WTC11 (cell line): ENCODE results near the gene WSCD2. TPM values are rescaled to one million over a fixed set of nuclear protein-coding genes. Genes with fewer than 3 reads are reported as not detected.

ENCODE experiments used
- ATAC-seq: fragments of 200-7000 bp; cut with Tn5 transposase; 2 replicates; pipeline ENCODE4 v1.10.0; 2021; ENCODE audit warnings: mild to moderate bottlenecking, moderate library complexity
- CTCF ChIA-PET: fragments of 300-600 bp; sonication (Branson Sonifier 250); formaldehyde crosslinking; loops from one replicate; lab custom pipeline; 2021; ENCODE audit warnings: antibody characterized with exemption; lab: Charles Lee
- POLR2A ChIA-PET: fragments of 350-600 bp; sonication (Branson Sonifier 250); formaldehyde crosslinking; loops from one replicate; lab custom pipeline; 2021; ENCODE audit warnings: antibody characterized with exemption; lab: Charles Lee
- DNase-seq: peaks from one replicate; pipeline ENCODE4 v3.0.0; 2021; ENCODE audit warnings: low spot score
- H3K27ac Mint-ChIP-seq: 2 replicates; pipeline ENCODE4 v1.8.0; 2021; ENCODE audit warnings: mixed read lengths
- H3K27me3 Mint-ChIP-seq: 2 replicates; pipeline ENCODE4 v1.8.0; 2021; ENCODE audit warnings: low read depth, mild to moderate bottlenecking, moderate library complexity, mixed read lengths
- H3K36me3 Mint-ChIP-seq: 2 replicates; pipeline ENCODE4 v1.8.0; 2021; ENCODE audit warnings: mixed read lengths
- H3K4me1 Mint-ChIP-seq: 2 replicates; pipeline ENCODE4 v1.8.0; 2022; ENCODE audit warnings: mixed read lengths
- H3K4me3 Mint-ChIP-seq: 2 replicates; pipeline ENCODE4 v1.8.0; 2021; ENCODE audit warnings: mild to moderate bottlenecking, moderate library complexity, mixed read lengths
- H3K9me3 Mint-ChIP-seq: 2 replicates; pipeline ENCODE4 v1.8.0; 2021; ENCODE audit warnings: mixed read lengths
- CDX4 ChIP-seq: fragments of 250-450 bp; sonication (Bioruptor Pico); IDR thresholded peaks from 2 replicates; pipeline ENCODE4 v1.9.0; 2021; ENCODE audit warnings: moderate library complexity, mild to moderate bottlenecking, inconsistent platforms, borderline replicate concordance
- CREM ChIP-seq: sonication (generic); formaldehyde crosslinking; IDR thresholded peaks from 2 replicates; pipeline ENCODE4 v1.8.1; 2022; ENCODE audit warnings: mild to moderate bottlenecking, missing genetic modification reagents, moderate library complexity
- E2F4 ChIP-seq: sonication (generic); formaldehyde crosslinking; IDR thresholded peaks from 2 replicates; pipeline ENCODE4 v1.8.1; 2022; ENCODE audit warnings: low read depth, mild to moderate bottlenecking, moderate library complexity, missing genetic modification reagents, borderline replicate concordance
- EMX1 ChIP-seq: fragments of 250-450 bp; sonication (Bioruptor Pico); IDR thresholded peaks from 2 replicates; pipeline ENCODE4 v1.8.0; 2021; ENCODE audit warnings: mild to moderate bottlenecking
- FOXP1 ChIP-seq: sonication (generic); formaldehyde crosslinking; IDR thresholded peaks from 2 replicates; pipeline ENCODE4 v1.8.0; 2022; ENCODE audit warnings: missing genetic modification reagents, mild to moderate bottlenecking, moderate library complexity, borderline replicate concordance
- NFE2L1 ChIP-seq: sonication (generic); formaldehyde crosslinking; IDR thresholded peaks from 2 replicates; pipeline ENCODE4 v1.8.1; 2023; ENCODE audit warnings: missing genetic modification reagents
- NFYB ChIP-seq: sonication (generic); formaldehyde crosslinking; conservative IDR thresholded peaks from 2 replicates; pipeline ENCODE4 v1.8.0; 2022; ENCODE audit warnings: low read depth, missing genetic modification reagents
- NR2C2 ChIP-seq: sonication (generic); formaldehyde crosslinking; IDR thresholded peaks from 2 replicates; pipeline ENCODE4 v1.8.0; 2022; ENCODE audit warnings: mild to moderate bottlenecking, missing genetic modification reagents
- OVOL2 ChIP-seq: fragments of 250-450 bp; sonication (Bioruptor Pico); IDR thresholded peaks from 2 replicates; pipeline ENCODE4 v1.9.0; 2021; ENCODE audit warnings: mild to moderate bottlenecking, borderline replicate concordance
- TCF7 ChIP-seq: sonication (generic); formaldehyde crosslinking; IDR thresholded peaks from 2 replicates; pipeline ENCODE4 v1.8.0; 2022; ENCODE audit warnings: mild to moderate bottlenecking, low read depth, missing genetic modification reagents, moderate library complexity
- TP53 ChIP-seq: sonication (generic); formaldehyde crosslinking; IDR thresholded peaks from 2 replicates; pipeline ENCODE4 v1.8.1; 2023; ENCODE audit warnings: mild to moderate bottlenecking, missing genetic modification reagents
- USF2 ChIP-seq: sonication (generic); formaldehyde crosslinking; IDR thresholded peaks from 2 replicates; pipeline ENCODE4 v1.8.1; 2023; ENCODE audit warnings: mild to moderate bottlenecking, missing genetic modification reagents, moderate library complexity
- ZBTB21 ChIP-seq: sonication (generic); formaldehyde crosslinking; IDR thresholded peaks from 2 replicates; pipeline ENCODE4 v1.8.1; 2023; ENCODE audit warnings: mild to moderate bottlenecking, missing genetic modification reagents, borderline replicate concordance
- ZMAT4 ChIP-seq: fragments of 250-450 bp; sonication (Bioruptor Pico); IDR thresholded peaks from 2 replicates; pipeline ENCODE4 v1.9.0; 2021; ENCODE audit warnings: mild to moderate bottlenecking
- ZNF281 ChIP-seq: sonication (generic); formaldehyde crosslinking; IDR thresholded peaks from 2 replicates; pipeline ENCODE4 v1.8.0; 2023; ENCODE audit warnings: mild to moderate bottlenecking, missing genetic modification reagents
- ZSCAN18 ChIP-seq: fragments of 250-450 bp; sonication (Bioruptor Pico); IDR thresholded peaks from 2 replicates; pipeline ENCODE4 v2.1.2; 2022; ENCODE audit warnings: mild to moderate bottlenecking, moderate library complexity
- total RNA-seq: library from RNA; stranded (reverse); gene quantifications from 3 replicates; pipeline ENCODE4 v1.2.3, GENCODE V29; 2021

WSCD2 gene
- total RNA-seq, 1 experiment from 2014 or later = 1.1 TPM

- TF ChIP-seq ZSCAN18 (CRISPR knock-in tag) (no peak), EMX1 (CRISPR knock-in tag) (no peak), TP53 (CRISPR knock-in tag) (no peak), CREM (CRISPR knock-in tag) (no peak)
Measured at GRCh38 chr12:108141600-108142130, 12.6 kb downstream of the WSCD2 start (continued).

- no peak overlapping the region for H3K27ac Mint-ChIP-seq
- ATAC-seq = no peak
Measured at GRCh38 chr12:108143144-108143543, 14.1 kb downstream of the WSCD2 start.

GRCh38 chr12:108144080-108144479 lies 15.0 kb downstream of the WSCD2 start:
- CTCF ChIA-PET = interaction anchor here (0.9 to 2.0 kb wide), 7 partner anchors 11 to 153 kb away, joined by 3 to 6 read pairs (median 5); partner anchors contain the start of gene WSCD2
- DNase-seq (no peak), ATAC-seq (no peak)
- Mint-ChIP-seq H3K36me3 (no peaks in the 10 kb centered on the region), H3K4me3 (no peak overlapping the region), H3K9me3 (0 out of 2 replicates have a peak, but pooled peaks cover 3% of the 10 kb centered on the region), H3K4me1 (peaks cover 52% of the 10 kb centered on the region), H3K27ac (no peak overlapping the region), H3K27me3 (no peaks in the 10 kb centered on the region; the same call in 1 of the 2 replicates)
- no peak for TF ChIP-seq FOXP1 (CRISPR knock-in tag)
- TF ChIP-seq CDX4 (CRISPR knock-in tag) = no peak
- no peak for TF ChIP-seq E2F4 (CRISPR knock-in tag)
- no peak for TF ChIP-seq ZNF281 (CRISPR knock-in tag)
- no peak for TF ChIP-seq ZBTB21 (CRISPR knock-in tag)
- no peak for TF ChIP-seq NFYB
- TF ChIP-seq TCF7 = no peak
- TF ChIP-seq NFE2L1 (CRISPR knock-in tag) = no peak
- no peak for TF ChIP-seq NR2C2
- no peak for TF ChIP-seq OVOL2 (CRISPR knock-in tag)
- POLR2A ChIA-PET = no interaction called here

More at GRCh38 chr12:108143144-108143543, 14.1 kb downstream of the WSCD2 start:
- no peak for DNase-seq
- H3K4me1 Mint-ChIP-seq = peaks cover 46% of the 10 kb centered on the region
- no peak for TF ChIP-seq ZMAT4 (CRISPR knock-in tag)
- TF ChIP-seq USF2 (CRISPR knock-in tag) = peak; percentile 70
- TF ChIP-seq FOXP1 (CRISPR knock-in tag) = no peak
- TF ChIP-seq, all 79 proteins: peak for 1
- no peaks in the 10 kb centered on the region; the same call in 1 of the 2 replicates for H3K27me3 Mint-ChIP-seq
- H3K9me3 Mint-ChIP-seq = 0 out of 2 replicates have a peak, but pooled peaks cover 3% of the 10 kb centered on the region
- ChIA-PET POLR2A (no interaction called here), CTCF (interaction anchor here (0.9 to 2.0 kb wide), 5 partner anchors 13 to 152 kb away, joined by 4 to 6 read pairs (median 6); partner anchors contain the start of gene WSCD2)
- H3K4me3 Mint-ChIP-seq = no peak overlapping the region
- no peaks in the 10 kb centered on the region for H3K36me3 Mint-ChIP-seq
